ENCODE results near the gene KDM2A. TPM values are rescaled to one million over a fixed set of nuclear protein-coding genes. Genes with fewer than 3 reads are reported as not detected.

The KDM2A gene
- total and polyA plus RNA-seq, 2 of the 13 experiments (the other 11 are each of a cell fraction or from before 2014, with no cell fraction given), result 31.3 to 31.4 TPM

- TF ChIP-seq MAZ (IDR thresholded peaks at IDR 0.05; ENCODE audit: borderline replicate concordance, low read depth, low read length) (peak; percentile 76), MAZ (CRISPR knock-in tag; IDR thresholded peaks at IDR 0.05; ENCODE audit: low read depth) (peak; percentile 86), ZNF10 (CRISPR knock-in tag; IDR thresholded peaks at IDR 0.05; ENCODE audit: borderline replicate concordance, low read depth) (0 out of 2 replicates have a peak, but pooled peaks have one; percentile 78), HNRNPK (IDR thresholded peaks at IDR 0.05; ENCODE audit: low read depth, low read length, poor library complexity, severe bottlenecking) (peak; percentile 76), ZNF180 (CRISPR knock-in tag; IDR thresholded peaks at IDR 0.05; ENCODE audit: borderline replicate concordance, low read depth) (no peak), CREM (IDR thresholded peaks at IDR 0.05) (0 out of 2 replicates have a peak, but pooled peaks have one; percentile 32), CREM (CRISPR knock-in tag; IDR thresholded peaks at IDR 0.05) (no peak), ZNF790 (CRISPR knock-in tag; IDR thresholded peaks at IDR 0.05; ENCODE audit: borderline replicate concordance) (peak; percentile 70; the same call in 1 of the 2 replicates), SCMH1 (CRISPR knock-in tag; IDR thresholded peaks at IDR 0.05; ENCODE audit: borderline replicate concordance) (no peak), CCAR2 (optimal IDR thresholded peaks at IDR 0.05; ENCODE audit: low read depth, low read length) (no peak), ZNF33B (CRISPR knock-in tag; IDR thresholded peaks at IDR 0.05) (0 out of 2 replicates have a peak, but pooled peaks have one; percentile 67), ZFP90 (CRISPR knock-in tag; IDR thresholded peaks at IDR 0.05; ENCODE audit: borderline replicate concordance) (peak; percentile 83; the same call in 1 of the 2 replicates), SMYD3 (CRISPR knock-in tag; IDR thresholded peaks at IDR 0.05) (no peak), ZEB1 (IDR thresholded peaks at IDR 0.05; ENCODE audit: insufficient replicate concordance, low read depth) (no peak), ZNF343 (CRISPR knock-in tag; IDR thresholded peaks at IDR 0.05) (peak; percentile 69; the same call in 1 of the 2 replicates), ZBTB3 (CRISPR knock-in tag; IDR thresholded peaks at IDR 0.05; ENCODE audit: borderline replicate concordance, low read depth) (peak; percentile 50; the same call in 1 of the 2 replicates), SMC3 (IDR thresholded peaks at IDR 0.05; ENCODE audit: low read length) (no peak), ELK4 (CRISPR knock-in tag; IDR thresholded peaks at IDR 0.05; ENCODE audit: borderline replicate concordance) (peak; percentile 51; the same call in 1 of the 2 replicates), ZFP82 (CRISPR knock-in tag; IDR thresholded peaks at IDR 0.05; ENCODE audit: borderline replicate concordance) (no peak), MYNN (CRISPR knock-in tag; IDR thresholded peaks at IDR 0.05; ENCODE audit: low read depth) (peak; percentile 83), ZNF256 (CRISPR knock-in tag; conservative IDR thresholded peaks at IDR 0.05) (peak; percentile 30; the same call in 1 of the 2 replicates)
- TF ChIP-seq, protein P1, sequence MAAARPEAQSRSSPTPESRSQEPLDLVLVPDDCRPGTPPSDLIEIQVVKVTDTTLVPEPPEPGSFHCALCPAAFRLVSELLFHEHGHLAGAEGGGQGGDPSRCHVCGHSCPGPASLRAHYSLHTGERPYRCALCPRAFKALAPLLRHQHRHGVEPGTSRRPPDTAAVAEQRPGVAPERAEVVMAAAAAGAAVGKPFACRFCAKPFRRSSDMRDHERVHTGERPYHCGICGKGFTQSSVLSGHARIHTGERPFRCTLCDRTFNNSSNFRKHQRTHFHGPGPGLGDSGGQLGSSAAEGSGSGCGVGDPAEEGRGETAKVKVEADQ (CRISPR knock-in tag; IDR thresholded peaks at IDR 0.05; ENCODE audit: borderline replicate concordance), result peak; percentile 68
- TF ChIP-seq, protein P2, sequence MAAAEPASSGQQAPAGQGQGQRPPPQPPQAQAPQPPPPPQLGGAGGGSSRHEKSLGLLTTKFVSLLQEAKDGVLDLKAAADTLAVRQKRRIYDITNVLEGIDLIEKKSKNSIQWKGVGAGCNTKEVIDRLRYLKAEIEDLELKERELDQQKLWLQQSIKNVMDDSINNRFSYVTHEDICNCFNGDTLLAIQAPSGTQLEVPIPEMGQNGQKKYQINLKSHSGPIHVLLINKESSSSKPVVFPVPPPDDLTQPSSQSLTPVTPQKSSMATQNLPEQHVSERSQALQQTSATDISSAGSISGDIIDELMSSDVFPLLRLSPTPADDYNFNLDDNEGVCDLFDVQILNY (CRISPR knock-in tag; conservative IDR thresholded peaks at IDR 0.05), result 0 out of 2 replicates have a peak, but pooled peaks have one; percentile 16
- TF ChIP-seq, protein P3, sequence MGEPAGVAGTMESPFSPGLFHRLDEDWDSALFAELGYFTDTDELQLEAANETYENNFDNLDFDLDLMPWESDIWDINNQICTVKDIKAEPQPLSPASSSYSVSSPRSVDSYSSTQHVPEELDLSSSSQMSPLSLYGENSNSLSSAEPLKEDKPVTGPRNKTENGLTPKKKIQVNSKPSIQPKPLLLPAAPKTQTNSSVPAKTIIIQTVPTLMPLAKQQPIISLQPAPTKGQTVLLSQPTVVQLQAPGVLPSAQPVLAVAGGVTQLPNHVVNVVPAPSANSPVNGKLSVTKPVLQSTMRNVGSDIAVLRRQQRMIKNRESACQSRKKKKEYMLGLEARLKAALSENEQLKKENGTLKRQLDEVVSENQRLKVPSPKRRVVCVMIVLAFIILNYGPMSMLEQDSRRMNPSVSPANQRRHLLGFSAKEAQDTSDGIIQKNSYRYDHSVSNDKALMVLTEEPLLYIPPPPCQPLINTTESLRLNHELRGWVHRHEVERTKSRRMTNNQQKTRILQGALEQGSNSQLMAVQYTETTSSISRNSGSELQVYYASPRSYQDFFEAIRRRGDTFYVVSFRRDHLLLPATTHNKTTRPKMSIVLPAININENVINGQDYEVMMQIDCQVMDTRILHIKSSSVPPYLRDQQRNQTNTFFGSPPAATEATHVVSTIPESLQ (CRISPR knock-in tag; conservative IDR thresholded peaks at IDR 0.05), result no peak
Measured at GRCh38 chr11:67288452-67289225, 169.6 kb downstream of the KDM2A start (continued).
